Kidney epithelial cell (primary cell): ENCODE results near the gene ZBED1. TPM values are rescaled to one million over a fixed set of nuclear protein-coding genes. Genes with fewer than 3 reads are reported as not detected.

Source experiments
- DNase-seq: peaks from one replicate; pipeline ENCODE4 v3.0.0-alpha.2; 2010; ENCODE audit warnings: low read depth
- H3K27me3 ChIP-seq: 2 replicates; pipeline ENCODE4 v1.6.0; 2011; ENCODE audit warnings: low read length; ENCODE audit not compliant: control insufficient read depth, insufficient read depth
- H3K36me3 ChIP-seq: 2 replicates; pipeline ENCODE4 v1.5.1; 2011; ENCODE audit warnings: low read length; ENCODE audit not compliant: control insufficient read depth, insufficient read depth
- H3K4me3 ChIP-seq: 2 replicates; pipeline ENCODE4 v1.5.1; 2011; ENCODE audit warnings: low read depth, mild to moderate bottlenecking, control low read depth, low read length
- total RNA-seq: library from RNA; depleted of rRNA; stranded (reverse); fragments of >200 nt; gene quantifications from 2 replicates; pipeline ENCODE4 v1.2.3, GENCODE V29; 2015
- TF ChIP-seq, protein P1 (sequence below): IDR thresholded peaks from 2 replicates; pipeline ENCODE4 v1.5.1; 2011; ENCODE audit warnings: mild to moderate bottlenecking, moderate library complexity, low read length, control low read depth, inconsistent platforms; ENCODE audit not compliant: insufficient read depth, poor library complexity, severe bottlenecking

Gene ZBED1
- total RNA-seq, 1 donor from 2014 or later: 48.3 TPM

DNA sequence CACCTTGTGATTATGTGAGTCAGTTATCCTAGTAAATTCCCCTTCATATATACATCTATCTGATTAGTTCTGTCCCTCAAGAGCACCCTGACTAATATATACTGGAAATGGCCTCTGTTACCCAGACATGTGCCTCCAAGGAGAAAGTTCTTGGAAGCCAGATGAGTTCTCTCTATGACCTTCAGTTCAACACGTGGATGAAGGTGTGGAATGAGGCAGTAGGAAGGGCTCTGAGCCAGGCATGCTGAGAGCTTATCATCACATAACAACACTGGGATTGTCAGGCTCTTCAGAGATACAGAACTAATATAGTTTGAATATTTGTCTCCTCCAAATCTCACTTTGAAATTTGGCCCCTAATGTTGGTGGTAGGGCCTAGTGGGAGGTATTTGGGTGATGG is 44.4 kb upstream of the ZBED1 start:
- H3K27me3 ChIP-seq: peaks cover 2% of the 10 kb centered on the region
- no peak overlapping the region for H3K4me3 ChIP-seq
- no peaks in the 10 kb centered on the region for H3K36me3 ChIP-seq
- DNase-seq: no peak
- TF ChIP-seq, protein P1, sequence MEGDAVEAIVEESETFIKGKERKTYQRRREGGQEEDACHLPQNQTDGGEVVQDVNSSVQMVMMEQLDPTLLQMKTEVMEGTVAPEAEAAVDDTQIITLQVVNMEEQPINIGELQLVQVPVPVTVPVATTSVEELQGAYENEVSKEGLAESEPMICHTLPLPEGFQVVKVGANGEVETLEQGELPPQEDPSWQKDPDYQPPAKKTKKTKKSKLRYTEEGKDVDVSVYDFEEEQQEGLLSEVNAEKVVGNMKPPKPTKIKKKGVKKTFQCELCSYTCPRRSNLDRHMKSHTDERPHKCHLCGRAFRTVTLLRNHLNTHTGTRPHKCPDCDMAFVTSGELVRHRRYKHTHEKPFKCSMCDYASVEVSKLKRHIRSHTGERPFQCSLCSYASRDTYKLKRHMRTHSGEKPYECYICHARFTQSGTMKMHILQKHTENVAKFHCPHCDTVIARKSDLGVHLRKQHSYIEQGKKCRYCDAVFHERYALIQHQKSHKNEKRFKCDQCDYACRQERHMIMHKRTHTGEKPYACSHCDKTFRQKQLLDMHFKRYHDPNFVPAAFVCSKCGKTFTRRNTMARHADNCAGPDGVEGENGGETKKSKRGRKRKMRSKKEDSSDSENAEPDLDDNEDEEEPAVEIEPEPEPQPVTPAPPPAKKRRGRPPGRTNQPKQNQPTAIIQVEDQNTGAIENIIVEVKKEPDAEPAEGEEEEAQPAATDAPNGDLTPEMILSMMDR: no peak

DNA sequence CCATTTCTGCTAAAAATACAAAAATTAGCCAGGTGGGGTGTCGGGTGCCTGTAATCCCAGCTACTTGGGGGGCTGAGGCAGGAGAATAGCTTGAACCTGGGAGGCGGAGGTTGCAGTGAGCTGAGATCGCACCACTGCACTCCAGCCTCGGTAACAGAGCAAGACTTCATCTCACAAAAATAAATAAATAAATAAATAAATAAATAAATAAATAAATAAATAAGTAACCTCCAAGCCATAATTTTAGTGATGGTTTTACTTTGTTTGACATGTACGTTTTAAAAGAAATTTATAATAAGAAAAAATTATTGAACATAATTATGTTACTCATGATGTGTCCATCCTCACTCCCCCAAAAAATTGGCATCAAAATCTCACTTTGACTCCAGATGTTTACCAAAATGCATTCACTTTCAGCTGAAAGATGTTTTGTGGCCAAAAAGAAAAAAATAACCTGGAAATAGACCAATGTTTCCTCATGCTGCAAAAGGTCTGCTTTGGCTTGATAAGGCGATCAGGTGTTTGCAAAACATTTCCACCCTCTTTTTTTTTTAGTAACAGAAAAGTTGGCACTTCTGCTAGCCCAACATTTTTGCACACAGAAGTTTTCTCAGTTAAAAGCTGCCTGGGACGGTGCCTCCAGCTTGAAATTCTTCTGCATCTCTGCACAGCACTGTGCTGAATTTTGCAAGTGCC is 42.2 kb upstream of the ZBED1 start:
- H3K27me3 ChIP-seq: no peaks in the 10 kb centered on the region
- DNase-seq: no peak
- H3K36me3 ChIP-seq: no peaks in the 10 kb centered on the region
- TF ChIP-seq, protein P1: no peak
- no peak overlapping the region for H3K4me3 ChIP-seq

DNA sequence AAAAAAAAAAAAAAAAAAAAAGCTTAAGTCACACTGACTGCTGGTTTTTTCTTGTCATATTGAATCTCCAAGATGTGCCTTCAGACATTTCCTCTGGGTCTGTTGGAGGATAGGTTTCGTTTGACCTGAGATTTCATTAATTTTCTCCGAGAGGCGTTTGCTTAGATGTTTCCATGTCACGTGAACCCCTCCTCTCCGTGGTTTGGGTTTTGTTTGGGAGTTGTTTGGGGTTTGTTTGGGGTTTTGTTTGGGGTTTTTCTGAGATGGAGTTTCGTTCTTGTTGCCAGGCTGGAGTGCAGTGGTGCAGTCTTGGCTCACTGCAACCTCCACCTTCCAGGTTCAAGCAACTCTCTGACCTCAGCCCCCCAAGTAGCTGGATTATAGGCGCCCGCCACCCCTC is 40.8 kb upstream of the ZBED1 start:
- Histone ChIP-seq H3K4me3 (no peak overlapping the region), H3K27me3 (no peaks in the 10 kb centered on the region), H3K36me3 (no peaks in the 10 kb centered on the region)
- DNase-seq: no peak
- TF ChIP-seq, protein P1: no peak

DNA sequence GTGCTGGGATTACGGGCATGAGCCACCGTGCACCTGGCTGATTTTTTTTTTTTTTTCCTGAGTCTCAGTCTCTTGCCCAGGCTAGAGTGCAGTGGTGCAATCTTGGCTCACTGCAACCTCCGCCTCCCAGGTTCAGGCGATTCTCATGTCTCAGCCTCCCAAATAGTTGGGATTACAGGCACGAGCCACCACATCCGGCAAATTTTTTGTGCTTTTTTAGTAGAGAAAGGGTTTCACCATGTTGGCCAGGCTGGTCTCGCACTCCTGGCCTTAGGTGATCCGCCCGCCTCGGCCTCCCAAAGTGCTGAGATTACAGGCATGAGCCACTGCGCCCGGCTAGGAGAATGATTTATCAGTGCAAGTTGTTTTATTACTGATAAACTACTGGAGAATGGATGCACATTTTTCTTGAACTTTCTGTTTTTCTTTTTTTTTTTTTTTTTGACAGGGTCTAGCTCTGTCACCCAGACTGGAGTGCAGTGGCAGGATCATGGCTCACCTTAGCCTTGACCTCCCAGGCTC is 39.7 kb upstream of the ZBED1 start:
- no peaks in the 10 kb centered on the region for H3K27me3 ChIP-seq
- TF ChIP-seq, protein P1: no peak
- no peaks in the 10 kb centered on the region for H3K36me3 ChIP-seq
- no peak for DNase-seq
- H3K4me3 ChIP-seq: no peak overlapping the region

DNA sequence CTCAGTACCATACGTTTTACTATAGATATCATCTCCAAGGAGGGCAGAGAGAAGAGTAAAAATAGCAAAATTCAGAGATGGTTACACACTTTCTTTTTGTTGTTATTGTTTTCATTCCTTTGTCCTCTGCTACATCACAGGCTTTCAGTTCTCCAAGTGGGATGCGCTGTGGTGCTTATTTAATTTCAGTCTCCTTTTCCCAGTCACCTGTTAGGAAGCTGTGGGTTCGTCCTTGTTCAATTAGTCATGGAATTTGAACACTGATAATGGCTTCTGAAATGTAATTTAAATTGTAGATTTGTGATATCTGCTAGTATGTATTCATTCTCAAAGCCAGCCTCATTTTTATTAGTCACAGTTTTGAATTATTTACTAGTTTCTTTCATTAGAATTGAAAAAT is 38.8 kb upstream of the ZBED1 start:
- no peak for DNase-seq
- TF ChIP-seq, protein P1: no peak
- H3K27me3 ChIP-seq: no peaks in the 10 kb centered on the region
- no peaks in the 10 kb centered on the region for H3K36me3 ChIP-seq
- H3K4me3 ChIP-seq: no peak overlapping the region
